WTC11 (cell line): ENCODE data around the gene C19orf25. TPM values are rescaled to one million over a fixed set of nuclear protein-coding genes. Genes with fewer than 3 reads are reported as not detected.

Experiments used
- ATAC-seq: fragments of 200-7000 bp; cut with Tn5 transposase; 2 replicates; pipeline ENCODE4 v1.10.0; 2021; ENCODE audit warnings: mild to moderate bottlenecking, moderate library complexity
- CTCF ChIA-PET: fragments of 300-600 bp; sonication (Branson Sonifier 250); formaldehyde crosslinking; loops from one replicate; lab custom pipeline; 2021; ENCODE audit warnings: antibody characterized with exemption; lab: Charles Lee
- POLR2A ChIA-PET: fragments of 350-600 bp; sonication (Branson Sonifier 250); formaldehyde crosslinking; loops from one replicate; lab custom pipeline; 2021; ENCODE audit warnings: antibody characterized with exemption; lab: Charles Lee
- DNase-seq: peaks from one replicate; pipeline ENCODE4 v3.0.0; 2021; ENCODE audit warnings: low spot score
- H3K27ac Mint-ChIP-seq: 2 replicates; pipeline ENCODE4 v1.8.0; 2021; ENCODE audit warnings: mixed read lengths
- H3K27me3 Mint-ChIP-seq: 2 replicates; pipeline ENCODE4 v1.8.0; 2021; ENCODE audit warnings: low read depth, mild to moderate bottlenecking, moderate library complexity, mixed read lengths
- H3K36me3 Mint-ChIP-seq: 2 replicates; pipeline ENCODE4 v1.8.0; 2021; ENCODE audit warnings: mixed read lengths
- H3K4me1 Mint-ChIP-seq: 2 replicates; pipeline ENCODE4 v1.8.0; 2022; ENCODE audit warnings: mixed read lengths
- H3K4me3 Mint-ChIP-seq: 2 replicates; pipeline ENCODE4 v1.8.0; 2021; ENCODE audit warnings: mild to moderate bottlenecking, moderate library complexity, mixed read lengths
- H3K9me3 Mint-ChIP-seq: 2 replicates; pipeline ENCODE4 v1.8.0; 2021; ENCODE audit warnings: mixed read lengths
- ATF1 ChIP-seq: sonication (generic); formaldehyde crosslinking; IDR thresholded peaks from 2 replicates; pipeline ENCODE4 v1.8.1; 2023; ENCODE audit warnings: mild to moderate bottlenecking, moderate library complexity, missing genetic modification reagents
- ESRRA ChIP-seq: sonication (generic); formaldehyde crosslinking; IDR thresholded peaks from 2 replicates; pipeline ENCODE4 v1.8.1; 2022; ENCODE audit warnings: mild to moderate bottlenecking, missing genetic modification reagents, borderline replicate concordance
- ETV6 ChIP-seq: sonication (generic); formaldehyde crosslinking; IDR thresholded peaks from 2 replicates; pipeline ENCODE4 v1.8.1; 2022; ENCODE audit warnings: mild to moderate bottlenecking, missing genetic modification reagents
- FOXJ3 ChIP-seq: sonication (generic); formaldehyde crosslinking; IDR thresholded peaks from 2 replicates; pipeline ENCODE4 v1.9.0; 2021; ENCODE audit warnings: missing genetic modification reagents, mild to moderate bottlenecking, borderline replicate concordance
- HMGA2 ChIP-seq: fragments of 250-450 bp; sonication (Bioruptor Pico); IDR thresholded peaks from 2 replicates; pipeline ENCODE4 v1.4.0; 2021; ENCODE audit warnings: mild to moderate bottlenecking, moderate library complexity
- NFATC4 ChIP-seq: fragments of 250-450 bp; sonication (Bioruptor Pico); IDR thresholded peaks from 2 replicates; pipeline ENCODE4 v1.9.0; 2021; ENCODE audit warnings: mild to moderate bottlenecking
- NFE2L1 ChIP-seq: sonication (generic); formaldehyde crosslinking; IDR thresholded peaks from 2 replicates; pipeline ENCODE4 v1.8.1; 2023; ENCODE audit warnings: missing genetic modification reagents
- NFYB ChIP-seq: sonication (generic); formaldehyde crosslinking; conservative IDR thresholded peaks from 2 replicates; pipeline ENCODE4 v1.8.0; 2022; ENCODE audit warnings: low read depth, missing genetic modification reagents
- RELA ChIP-seq: sonication (generic); formaldehyde crosslinking; IDR thresholded peaks from 2 replicates; pipeline ENCODE4 v1.8.1; 2022; ENCODE audit warnings: missing genetic modification reagents, mild to moderate bottlenecking, borderline replicate concordance
- RORB ChIP-seq: fragments of 250-450 bp; sonication (Bioruptor Pico); IDR thresholded peaks from 2 replicates; pipeline ENCODE4 v1.9.0; 2021; ENCODE audit warnings: mild to moderate bottlenecking
- SP1 ChIP-seq: sonication (generic); formaldehyde crosslinking; conservative IDR thresholded peaks from 2 replicates; pipeline ENCODE4 v1.8.1; 2022; ENCODE audit warnings: missing genetic modification reagents
- TCF7 ChIP-seq: sonication (generic); formaldehyde crosslinking; IDR thresholded peaks from 2 replicates; pipeline ENCODE4 v1.8.0; 2022; ENCODE audit warnings: mild to moderate bottlenecking, low read depth, missing genetic modification reagents, moderate library complexity
- TEAD1 ChIP-seq: sonication (generic); formaldehyde crosslinking; IDR thresholded peaks from 2 replicates; pipeline ENCODE4 v1.8.0; 2022; ENCODE audit warnings: mild to moderate bottlenecking, missing genetic modification reagents
- TP53 ChIP-seq: sonication (generic); formaldehyde crosslinking; IDR thresholded peaks from 2 replicates; pipeline ENCODE4 v1.8.1; 2023; ENCODE audit warnings: mild to moderate bottlenecking, missing genetic modification reagents
- ZMAT4 ChIP-seq: fragments of 250-450 bp; sonication (Bioruptor Pico); IDR thresholded peaks from 2 replicates; pipeline ENCODE4 v1.9.0; 2021; ENCODE audit warnings: mild to moderate bottlenecking
- ZNF396 ChIP-seq: fragments of 250-450 bp; sonication (Bioruptor Pico); IDR thresholded peaks from 2 replicates; pipeline ENCODE4 v1.8.0; 2021; ENCODE audit warnings: mild to moderate bottlenecking, moderate library complexity, borderline replicate concordance
- ZNF423 ChIP-seq: fragments of 250-450 bp; sonication (Bioruptor Pico); IDR thresholded peaks from 2 replicates; pipeline ENCODE4 v2.1.2; 2022; ENCODE audit warnings: mild to moderate bottlenecking, moderate library complexity
- ZNF425 ChIP-seq: fragments of 250-450 bp; sonication (Bioruptor Pico); conservative IDR thresholded peaks from 2 replicates; pipeline ENCODE4 v1.9.0; 2021; ENCODE audit warnings: mild to moderate bottlenecking
- total RNA-seq: library from RNA; stranded (reverse); gene quantifications from 3 replicates; pipeline ENCODE4 v1.2.3, GENCODE V29; 2021
- TF ChIP-seq, protein P1 (sequence below): sonication (generic); formaldehyde crosslinking; IDR thresholded peaks from 2 replicates; pipeline ENCODE4 v1.8.0; 2022; ENCODE audit warnings: mild to moderate bottlenecking, missing genetic modification reagents
- TF ChIP-seq, protein P2 (sequence below): sonication (generic); formaldehyde crosslinking; IDR thresholded peaks from 2 replicates; pipeline ENCODE4 v1.8.1; 2022; ENCODE audit warnings: mild to moderate bottlenecking, moderate library complexity, missing genetic modification reagents
- TF ChIP-seq, protein P3 (sequence below): fragments of 250-450 bp; sonication (Bioruptor Pico); IDR thresholded peaks from 2 replicates; pipeline ENCODE4 v2.1.2; 2022; ENCODE audit warnings: mild to moderate bottlenecking, moderate library complexity

The C19orf25 gene
- total RNA-seq, 1 experiment from 2014 or later: 65.7 TPM

DNA sequence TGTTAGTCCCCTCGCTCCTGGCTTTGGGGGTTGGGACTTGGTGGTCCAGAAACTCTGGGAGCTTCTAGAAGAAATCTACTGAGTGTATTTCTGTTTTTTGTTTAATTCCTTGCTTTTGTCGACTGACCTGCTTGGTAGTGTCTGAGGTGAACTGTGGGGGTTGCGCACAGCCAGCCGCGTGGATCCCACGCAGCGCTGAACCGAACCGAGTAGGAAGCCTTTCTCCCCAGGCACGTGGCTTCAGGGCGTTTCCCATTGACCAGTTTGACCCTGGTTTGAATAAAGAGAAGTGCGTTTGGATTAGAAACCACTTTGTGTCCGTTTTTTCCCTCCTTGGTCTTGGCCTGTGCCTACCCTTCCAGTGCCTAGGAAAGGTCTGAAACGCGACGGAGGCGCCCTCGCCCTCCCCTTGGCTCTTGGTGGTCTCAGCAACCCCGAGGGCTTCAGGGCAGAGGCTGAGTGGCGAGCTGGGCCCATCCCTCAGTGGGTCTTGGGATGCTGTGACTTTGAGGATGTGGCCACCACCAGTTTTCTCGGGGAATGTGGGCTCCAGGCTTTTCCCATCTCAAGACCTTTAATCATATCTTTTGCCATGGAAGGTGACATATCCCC is 43.5 kb downstream of the C19orf25 start:
- DNase-seq (no peak), ATAC-seq (no peak)
- Mint-ChIP-seq H3K4me1 (peaks cover 9% of the 10 kb centered on the region), H3K27ac (peak overlapping the region; percentile 91), H3K27me3 (no peaks in the 10 kb centered on the region), H3K36me3 (peaks cover 38% of the 10 kb centered on the region), H3K9me3 (no peaks in the 10 kb centered on the region), H3K4me3 (no peak overlapping the region)
- no peak for TF ChIP-seq ZNF396 (CRISPR knock-in tag)
- TF ChIP-seq, protein P1, sequence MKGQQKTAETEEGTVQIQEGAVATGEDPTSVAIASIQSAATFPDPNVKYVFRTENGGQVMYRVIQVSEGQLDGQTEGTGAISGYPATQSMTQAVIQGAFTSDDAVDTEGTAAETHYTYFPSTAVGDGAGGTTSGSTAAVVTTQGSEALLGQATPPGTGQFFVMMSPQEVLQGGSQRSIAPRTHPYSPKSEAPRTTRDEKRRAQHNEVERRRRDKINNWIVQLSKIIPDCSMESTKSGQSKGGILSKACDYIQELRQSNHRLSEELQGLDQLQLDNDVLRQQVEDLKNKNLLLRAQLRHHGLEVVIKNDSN (CRISPR knock-in tag): no peak
- TF ChIP-seq ZNF425: no peak
- TF ChIP-seq, protein P2, sequence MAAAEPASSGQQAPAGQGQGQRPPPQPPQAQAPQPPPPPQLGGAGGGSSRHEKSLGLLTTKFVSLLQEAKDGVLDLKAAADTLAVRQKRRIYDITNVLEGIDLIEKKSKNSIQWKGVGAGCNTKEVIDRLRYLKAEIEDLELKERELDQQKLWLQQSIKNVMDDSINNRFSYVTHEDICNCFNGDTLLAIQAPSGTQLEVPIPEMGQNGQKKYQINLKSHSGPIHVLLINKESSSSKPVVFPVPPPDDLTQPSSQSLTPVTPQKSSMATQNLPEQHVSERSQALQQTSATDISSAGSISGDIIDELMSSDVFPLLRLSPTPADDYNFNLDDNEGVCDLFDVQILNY: no peak
- no peak for TF ChIP-seq TCF7
- ChIA-PET POLR2A (interaction anchor here (1.0 kb wide), 1 partner anchor 27 kb away, joined by 3 read pairs; no protein-coding TSS in a partner anchor), CTCF (interaction anchor here (1.1 kb wide), 1 partner anchor 32 kb away, joined by 3 read pairs; no protein-coding TSS in a partner anchor)

GRCh38 chr19:1434577-1435060 is 44.4 kb downstream of the C19orf25 start:
- Mint-ChIP-seq H3K27me3 (no peaks in the 10 kb centered on the region), H3K4me3 (no peak overlapping the region)
- DNase-seq: no peak
- CTCF ChIA-PET: no interaction called here
- TF ChIP-seq NFATC4 (CRISPR knock-in tag) (no peak), RELA (CRISPR knock-in tag) (no peak)
- TF ChIP-seq, all 79 proteins: peak for 0
- ATAC-seq: no peak
- H3K9me3 Mint-ChIP-seq: no peaks in the 10 kb centered on the region
- H3K4me1 Mint-ChIP-seq: peaks cover 3% of the 10 kb centered on the region
- H3K27ac Mint-ChIP-seq: no peak overlapping the region
- peaks cover 33% of the 10 kb centered on the region for H3K36me3 Mint-ChIP-seq
- POLR2A ChIA-PET: no interaction called here

- no peaks in the 10 kb centered on the region; the same call in 1 of the 2 replicates for H3K4me1 Mint-ChIP-seq
Observed at GRCh38 chr19:1434040-1434366, 45.0 kb downstream of the C19orf25 start.

DNA sequence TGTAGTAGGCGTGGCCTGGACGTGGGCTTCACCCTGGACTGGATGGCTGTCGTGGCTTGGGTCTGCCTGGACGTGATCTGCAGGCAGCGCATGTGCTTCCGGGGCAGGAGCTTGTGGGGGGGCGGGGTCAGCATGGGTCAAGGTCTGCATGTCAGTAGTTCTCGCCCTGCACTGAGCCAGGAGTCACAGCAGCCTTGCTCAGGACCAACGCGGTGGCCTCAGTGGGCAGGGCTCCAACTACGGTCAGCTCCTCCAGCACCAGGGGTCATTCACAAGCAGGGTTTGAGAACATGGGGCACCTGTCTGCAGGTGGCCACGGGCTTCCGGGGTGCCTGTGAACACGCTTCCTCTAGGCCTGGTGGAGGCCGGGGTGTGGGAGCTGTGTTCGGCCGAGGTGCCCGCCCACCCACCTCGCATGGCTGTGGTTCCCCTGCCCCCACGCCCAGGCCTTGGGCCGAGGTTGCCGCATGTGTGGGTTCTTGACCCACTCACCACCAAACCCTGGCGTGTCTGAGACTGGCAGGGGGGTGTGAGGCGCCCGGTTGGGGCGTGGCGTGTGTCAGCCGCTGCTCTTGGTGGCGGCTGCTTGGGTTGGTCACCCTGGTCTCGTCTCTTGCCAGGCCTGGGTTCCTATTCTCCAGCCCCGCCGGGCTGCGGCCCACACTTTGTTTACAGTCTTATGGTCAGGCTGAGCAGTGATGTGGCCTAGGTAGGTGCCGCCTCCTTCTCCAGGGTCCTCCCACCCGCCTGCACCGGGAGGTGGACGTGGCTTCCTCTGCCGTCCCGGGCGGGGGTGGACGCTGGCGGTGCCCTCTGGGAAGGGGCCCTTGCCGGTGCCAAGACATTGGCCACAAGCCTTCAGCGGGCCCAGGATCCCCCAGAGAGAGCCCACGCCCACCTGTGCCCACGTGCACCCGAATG is 45.6 kb downstream of the C19orf25 start:
- Mint-ChIP-seq H3K4me3 (no peak overlapping the region), H3K9me3 (no peaks in the 10 kb centered on the region), H3K27ac (no peak overlapping the region), H3K4me1 (no peaks in the 10 kb centered on the region; the same call in 1 of the 2 replicates), H3K36me3 (peaks cover 29% of the 10 kb centered on the region), H3K27me3 (no peaks in the 10 kb centered on the region)
- POLR2A ChIA-PET: no interaction called here
- CTCF ChIA-PET: no interaction called here
- ATAC-seq (no peak), DNase-seq (no peak)
- TF ChIP-seq FOXJ3: no peak
- no peak for TF ChIP-seq NFE2L1
- TF ChIP-seq SP1 (CRISPR knock-in tag): no peak
- TF ChIP-seq TP53: no peak
- TF ChIP-seq ESRRA (CRISPR knock-in tag): no peak
- TF ChIP-seq TCF7: no peak
- no peak for TF ChIP-seq ETV6 (CRISPR knock-in tag)
- no peak for TF ChIP-seq ZNF423 (CRISPR knock-in tag)
- no peak for TF ChIP-seq TEAD1 (CRISPR knock-in tag)
- TF ChIP-seq ZMAT4 (CRISPR knock-in tag): no peak
- TF ChIP-seq ATF1: no peak
- TF ChIP-seq, protein P3, sequence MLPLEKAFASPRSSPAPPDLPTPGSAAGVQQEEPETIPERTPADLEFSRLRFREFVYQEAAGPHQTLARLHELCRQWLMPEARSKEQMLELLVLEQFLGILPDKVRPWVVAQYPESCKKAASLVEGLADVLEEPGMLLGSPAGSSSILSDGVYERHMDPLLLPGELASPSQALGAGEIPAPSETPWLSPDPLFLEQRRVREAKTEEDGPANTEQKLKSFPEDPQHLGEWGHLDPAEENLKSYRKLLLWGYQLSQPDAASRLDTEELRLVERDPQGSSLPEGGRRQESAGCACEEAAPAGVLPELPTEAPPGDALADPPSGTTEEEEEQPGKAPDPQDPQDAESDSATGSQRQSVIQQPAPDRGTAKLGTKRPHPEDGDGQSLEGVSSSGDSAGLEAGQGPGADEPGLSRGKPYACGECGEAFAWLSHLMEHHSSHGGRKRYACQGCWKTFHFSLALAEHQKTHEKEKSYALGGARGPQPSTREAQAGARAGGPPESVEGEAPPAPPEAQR (CRISPR knock-in tag): no peak
- no peak for TF ChIP-seq HMGA2 (CRISPR knock-in tag)
- no peak for TF ChIP-seq RORB (CRISPR knock-in tag)
- no peak for TF ChIP-seq NFYB (CRISPR knock-in tag)

More at GRCh38 chr19:1434040-1434366, 45.0 kb downstream of the C19orf25 start:
- TF ChIP-seq, protein P1 (CRISPR knock-in tag): no peak
- TF ChIP-seq, all 79 proteins: peak for 0
- ATAC-seq: no peak
- Mint-ChIP-seq H3K36me3 (peaks cover 28% of the 10 kb centered on the region), H3K9me3 (no peaks in the 10 kb centered on the region), H3K27me3 (no peaks in the 10 kb centered on the region), H3K4me3 (no peak overlapping the region), H3K27ac (no peak overlapping the region)
- no peak for DNase-seq
- ChIA-PET POLR2A (no interaction called here), CTCF (no interaction called here)
